NOMO-1 (cell line): Measurements from ENCODE around the gene NR3C2.
"Not testable (repeated sequence)": the region's sequence is repeated elsewhere in the genome, so short reads cannot be mapped to it uniquely, and the experiment has no call there.

Experiments used
- DNase-seq, 2 experiments: peaks; one replicate each; lab custom pipeline; 2025; ENCODE audit not compliant: unreplicated experiment in 2 of 2; lab: John Stamatoyannopoulos, UW

The NR3C2 gene

GRCh38 chr4:148083073-148083472 lies 359.1 kb downstream of the NR3C2 start:
- DNase-seq: not testable (repeated sequence)

- no peak for DNase-seq
Observed at GRCh38 chr4:148081745-148082144, 360.5 kb downstream of the NR3C2 start.

GRCh38 chr4:148081267-148081666 lies 360.9 kb downstream of the NR3C2 start:
- DNase-seq: no peak

DNA sequence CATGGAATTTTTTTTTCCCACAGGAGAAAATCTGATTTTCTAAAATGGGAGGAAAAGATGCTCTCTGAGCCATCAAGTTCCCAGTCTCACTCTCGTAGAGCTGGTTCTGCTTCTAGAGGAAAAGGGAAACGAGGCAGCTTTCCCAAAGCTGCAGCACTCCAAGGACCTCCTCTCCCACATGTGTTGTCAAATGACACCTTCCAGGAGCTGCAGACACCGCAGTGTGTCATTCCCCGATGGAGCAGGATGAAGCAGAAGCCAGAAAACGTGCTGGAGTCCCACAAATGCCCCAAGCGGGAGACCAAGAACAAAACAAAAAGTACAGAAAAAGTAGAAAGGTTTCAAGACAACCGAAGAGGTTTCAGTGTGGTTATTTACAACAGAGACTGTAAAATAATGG lies 362.3 kb downstream of the NR3C2 start:
- DNase-seq: no peak

DNA sequence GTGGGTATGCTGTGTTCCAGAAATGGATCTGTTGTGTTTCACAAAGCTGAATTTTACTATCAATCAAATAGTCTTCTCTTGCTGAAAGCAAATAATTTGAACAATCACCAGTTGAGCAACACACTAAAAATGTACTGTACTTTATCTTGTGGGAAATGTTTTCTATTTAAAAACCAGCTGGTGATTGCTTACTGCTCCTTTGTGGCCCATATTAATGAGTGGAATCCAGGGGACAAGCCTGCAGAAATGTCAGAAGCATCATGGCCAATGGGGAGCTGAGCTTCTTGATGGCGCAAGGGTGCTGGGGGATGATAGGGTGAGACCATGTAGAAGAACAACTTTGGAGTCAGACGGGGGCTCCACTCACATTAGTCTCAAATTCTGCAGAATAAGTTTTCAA lies 364.2 kb downstream of the NR3C2 start:
- DNase-seq: no peak

GRCh38 chr4:148077581-148077980 lies 364.6 kb downstream of the NR3C2 start:
- no peak for DNase-seq

DNA sequence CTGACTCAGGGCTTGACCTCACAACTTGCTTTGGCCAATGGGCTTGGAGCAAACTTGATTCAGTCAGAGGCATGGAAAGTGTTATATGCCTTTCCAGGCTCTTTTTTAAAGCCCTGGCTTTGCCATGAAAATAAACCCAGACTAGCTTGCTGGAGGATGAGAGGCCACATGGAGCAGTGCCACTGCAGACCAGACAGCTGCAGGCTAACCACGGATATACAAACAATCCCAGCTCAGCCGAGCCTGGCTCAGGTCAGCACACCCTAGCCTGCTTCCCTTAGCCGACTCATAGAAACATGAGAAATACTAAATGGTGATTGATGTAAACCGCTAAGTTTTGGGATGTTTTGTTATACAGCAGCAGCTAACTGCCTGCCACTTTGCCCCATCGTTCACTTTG lies 365.2 kb downstream of the NR3C2 start:
- no peak for DNase-seq

GRCh38 chr4:148075438-148075837 lies 366.8 kb downstream of the NR3C2 start:
- DNase-seq: no peak

DNA sequence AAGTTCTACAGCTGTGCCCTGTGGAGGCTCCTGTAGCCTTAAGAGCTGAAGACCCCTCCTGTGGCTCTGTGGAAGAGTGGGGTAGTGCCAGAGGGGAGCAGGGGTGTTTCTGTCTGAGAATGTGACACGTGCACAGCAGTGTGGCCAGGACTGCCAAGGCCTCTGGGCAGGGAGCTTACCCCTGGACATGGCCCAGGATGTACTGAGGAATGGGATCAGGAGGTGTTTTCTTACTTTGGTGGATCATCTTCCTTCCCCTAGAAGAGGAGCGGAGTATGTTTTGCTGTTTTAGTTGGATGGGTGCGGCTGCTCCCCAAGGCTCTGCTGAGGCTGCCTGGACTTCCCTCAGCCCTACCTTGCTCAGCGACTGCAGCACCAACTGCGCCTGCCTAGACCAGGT lies 367.8 kb downstream of the NR3C2 start:
- DNase-seq: no peak

DNA sequence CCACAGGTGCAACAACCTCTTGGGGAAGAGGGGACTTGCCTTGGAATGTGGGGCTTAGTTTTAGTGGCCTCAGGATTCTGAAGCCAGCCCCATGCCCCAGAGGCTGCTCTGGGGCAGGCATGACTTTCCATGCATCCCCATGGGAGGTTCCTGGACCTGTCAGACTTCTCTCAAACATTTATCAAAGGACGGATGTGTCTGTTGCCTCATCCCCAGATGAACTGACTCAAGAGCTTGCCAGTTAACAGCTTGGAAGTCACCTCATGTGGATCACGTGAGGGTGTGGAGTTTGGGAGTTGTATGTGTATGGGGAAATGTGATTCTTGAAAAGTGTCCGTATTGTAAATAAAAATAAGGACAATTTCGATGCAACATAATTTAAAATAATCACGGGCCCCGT lies 368.9 kb downstream of the NR3C2 start:
- DNase-seq: no peak

- no peak for DNase-seq
Observed at GRCh38 chr4:148072789-148073188, 369.4 kb downstream of the NR3C2 start.

DNA sequence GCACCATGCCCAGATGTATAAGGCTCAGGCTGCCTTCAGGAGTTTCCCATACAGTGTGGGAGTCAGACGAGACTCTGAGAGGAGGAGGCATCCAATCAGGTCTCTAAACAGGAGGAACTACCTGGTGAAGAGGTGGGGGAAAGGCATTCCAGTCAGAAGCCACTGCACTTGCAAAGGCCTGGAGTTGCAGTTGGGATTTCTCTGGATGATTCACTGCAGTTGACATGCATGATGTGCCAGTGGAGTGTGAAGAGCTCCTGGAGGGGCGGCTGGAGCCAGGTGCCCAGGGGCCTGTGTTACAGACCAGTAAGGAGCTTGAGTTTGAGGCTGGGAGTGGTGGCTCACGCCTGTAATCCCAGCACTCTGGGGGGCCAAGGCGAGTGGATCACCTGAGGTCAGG lies 371.2 kb downstream of the NR3C2 start:
- DNase-seq: no peak

DNA sequence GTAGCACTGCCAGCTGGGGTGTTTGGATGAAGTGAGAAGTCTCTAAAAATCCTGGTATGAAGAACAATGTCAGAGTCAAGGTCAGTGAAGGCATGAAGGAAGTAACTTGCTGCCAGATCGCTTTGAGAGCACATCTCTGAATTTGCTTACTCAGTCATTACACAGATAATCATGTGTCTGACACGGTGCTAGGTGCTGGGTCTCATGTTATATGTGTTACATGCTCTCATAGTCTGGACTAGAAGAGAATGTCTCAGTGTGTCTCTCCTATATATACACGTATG lies 372.4 kb downstream of the NR3C2 start:
- no peak for DNase-seq

DNA sequence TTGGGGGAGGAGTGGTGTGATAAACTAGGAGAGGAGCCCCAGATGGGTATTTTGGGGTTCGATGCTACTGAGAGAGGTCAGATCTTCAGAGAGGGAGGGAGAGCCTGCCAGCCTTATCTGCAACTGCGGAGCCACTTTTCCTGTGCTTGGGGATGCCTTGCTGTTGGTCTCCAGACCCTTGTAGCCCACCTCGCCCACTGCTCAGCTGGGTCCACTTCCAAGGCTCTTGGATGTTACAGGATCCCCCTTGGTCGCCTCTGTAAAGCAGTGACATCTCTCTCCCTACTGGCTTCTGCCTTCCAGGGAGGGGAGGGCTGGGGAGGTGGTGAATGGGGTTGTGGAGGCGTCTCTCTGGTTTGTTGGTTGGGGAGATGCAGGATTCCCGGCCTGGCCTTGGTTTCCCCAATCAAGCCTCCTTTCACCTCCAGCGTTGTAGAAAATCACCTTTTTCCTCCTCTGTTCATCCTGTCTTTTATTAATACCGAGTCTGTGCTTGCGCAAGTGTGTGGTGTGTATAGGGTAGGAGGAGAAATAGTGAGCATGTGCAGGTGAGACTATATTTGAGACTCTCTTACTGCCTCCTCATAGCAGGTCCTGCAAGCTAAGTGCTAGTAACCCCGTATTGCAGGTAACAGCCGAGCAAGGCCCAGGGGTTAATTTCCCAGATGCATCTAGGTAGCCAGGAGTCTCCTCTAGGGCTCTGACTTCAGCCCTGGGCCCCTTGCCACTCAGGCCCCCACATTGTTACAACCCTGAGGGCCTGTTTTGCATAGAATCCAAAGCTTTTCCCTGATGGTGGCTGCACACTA lies 372.9 kb downstream of the NR3C2 start:
- DNase-seq: no peak

DNA sequence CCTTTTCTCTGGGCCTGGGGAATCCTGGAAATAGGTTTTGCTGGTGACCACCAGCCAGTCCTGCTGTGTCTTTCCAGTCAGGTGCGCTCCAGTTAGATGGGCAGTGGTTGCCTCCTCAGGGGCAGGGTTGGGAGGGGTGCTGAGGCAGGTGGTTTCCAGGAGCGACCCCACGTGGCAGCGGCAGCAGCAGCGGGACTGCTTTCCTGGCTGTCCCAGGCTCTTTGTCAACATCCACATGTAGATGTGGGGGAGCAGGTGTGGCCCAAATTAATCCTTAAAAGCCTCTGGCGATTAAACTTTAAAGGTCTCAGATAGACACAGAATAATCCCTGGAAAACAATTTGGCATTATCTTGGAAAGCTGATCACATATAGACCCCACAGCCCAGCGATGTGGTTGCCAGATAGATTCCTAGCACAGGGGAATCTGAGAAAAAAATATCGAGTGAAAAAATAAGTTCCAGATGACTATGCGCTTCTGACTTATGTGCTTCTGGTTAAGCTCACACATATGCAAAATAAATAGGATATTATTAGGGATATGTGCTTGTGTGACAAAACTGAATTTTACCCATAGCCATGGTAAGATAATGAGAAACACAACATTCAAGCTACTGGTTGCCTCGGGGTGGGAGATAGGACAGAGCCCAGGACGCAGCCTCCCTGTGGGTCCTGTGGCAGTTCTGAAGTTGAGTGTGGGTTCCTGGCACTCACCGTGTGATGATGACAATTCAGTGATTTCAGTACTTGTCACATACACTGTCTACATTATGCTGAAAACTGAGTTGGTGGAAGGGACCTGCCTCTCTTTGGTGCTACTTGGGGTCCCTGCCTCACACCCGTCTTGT lies 373.9 kb downstream of the NR3C2 start:
- DNase-seq: no peak

DNA sequence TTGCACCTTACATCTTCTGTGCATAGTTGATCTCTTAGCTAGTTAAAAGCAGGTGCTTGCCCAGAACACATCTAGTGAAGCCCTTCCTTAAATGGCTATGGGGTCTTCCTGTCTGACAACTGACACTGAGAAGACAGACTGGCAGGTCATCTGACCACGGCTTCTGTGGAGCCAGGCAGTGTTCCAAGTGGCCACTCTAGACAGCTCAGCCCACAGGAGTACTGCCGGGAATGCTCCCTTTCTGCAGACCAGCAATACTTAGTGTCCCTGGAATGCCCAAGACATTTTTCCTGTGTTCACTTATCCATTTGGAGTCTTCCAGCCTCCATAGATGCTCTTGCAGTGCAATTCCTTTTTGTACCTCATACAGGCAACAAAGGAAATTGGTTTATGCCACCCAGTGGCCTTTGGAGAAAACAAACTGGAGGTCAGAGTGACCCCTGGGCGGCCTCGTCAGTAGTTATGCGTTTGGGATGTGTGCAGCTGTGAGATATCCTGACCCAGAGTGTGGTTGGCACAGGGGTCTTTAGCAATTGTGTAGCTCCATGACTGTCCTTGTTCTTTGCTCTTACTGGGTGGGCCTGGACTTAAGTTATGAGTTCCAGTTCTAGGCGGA lies 374.8 kb downstream of the NR3C2 start:
- DNase-seq: no peak

- no peak for DNase-seq
Observed at GRCh38 chr4:148065075-148065474, 377.1 kb downstream of the NR3C2 start.

GRCh38 chr4:148064451-148064850 lies 377.8 kb downstream of the NR3C2 start:
- DNase-seq: no peak

GRCh38 chr4:148062301-148062950 lies 379.8 kb downstream of the NR3C2 start:
- no peak for DNase-seq

GRCh38 chr4:148061795-148062194 lies 380.4 kb downstream of the NR3C2 start:
- DNase-seq: no peak

DNA sequence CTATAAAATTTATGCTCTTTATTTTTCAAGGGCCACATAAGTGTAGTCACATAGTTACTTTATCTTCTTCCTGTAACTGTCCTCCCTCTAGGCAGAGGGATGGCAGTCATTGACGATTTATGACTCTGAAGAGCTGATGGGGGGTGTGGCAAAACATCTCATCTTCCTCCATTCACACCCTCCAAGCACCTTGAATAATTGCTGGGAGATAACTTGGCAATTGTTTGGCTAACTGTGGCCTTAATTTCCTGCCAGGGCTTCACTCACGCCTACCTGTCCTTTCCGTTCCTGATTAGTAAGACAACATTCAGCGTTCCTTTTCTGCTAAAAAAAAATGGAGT lies 381.1 kb downstream of the NR3C2 start:
- DNase-seq: no peak
